H9 (cell line): ENCODE measurements around the gene PLA2G2C. TPM values are rescaled to one million over a fixed set of nuclear protein-coding genes. Genes with fewer than 3 reads are reported as not detected.
"Not testable (repeated sequence)": the region's sequence is repeated elsewhere in the genome, so short reads cannot be mapped to it uniquely, and the experiment has no call there.

Experiments
- DNase-seq: peaks from one replicate; pipeline ENCODE4 v3.0.0-alpha.2; 2017
- H2AFZ ChIP-seq: one replicate; pipeline ENCODE4 v1.6.1; 2013; ENCODE audit warnings: mild to moderate bottlenecking, low read length, control low read depth, moderate library complexity
- H2AK5ac ChIP-seq: 2 replicates; pipeline ENCODE4 v1.6.1; 2013; ENCODE audit warnings: low read length, control low read depth, mixed read lengths; ENCODE audit not compliant: insufficient read length
- H2BK120ac ChIP-seq: one replicate; pipeline ENCODE4 v1.6.1; 2013; ENCODE audit warnings: low read depth, mild to moderate bottlenecking, low read length, control low read depth, inconsistent platforms; ENCODE audit not compliant: poor library complexity, severe bottlenecking
- H2BK12ac ChIP-seq: 2 replicates; pipeline ENCODE4 v1.6.1; 2013; ENCODE audit warnings: low read length, control low read depth, mixed read lengths, low read depth; ENCODE audit not compliant: insufficient read length
- H2BK15ac ChIP-seq: 2 replicates; pipeline ENCODE4 v1.6.1; 2013; ENCODE audit warnings: low read depth, low read length, control low read depth
- H2BK20ac ChIP-seq: one replicate; pipeline ENCODE4 v1.6.1; 2013; ENCODE audit warnings: low read depth, mild to moderate bottlenecking, low read length, control low read depth, inconsistent platforms; ENCODE audit not compliant: poor library complexity, severe bottlenecking
- H2BK5ac ChIP-seq: 2 replicates; pipeline ENCODE4 v1.6.1; 2013; ENCODE audit warnings: low read length, control low read depth, mixed read lengths; ENCODE audit not compliant: insufficient read length
- H3K14ac ChIP-seq: 2 replicates; pipeline ENCODE4 v1.6.1; 2013; ENCODE audit warnings: low read length, control low read depth; ENCODE audit not compliant: insufficient read depth
- H3K18ac ChIP-seq: 2 replicates; pipeline ENCODE4 v1.6.1; 2013; ENCODE audit warnings: low read depth, mild to moderate bottlenecking, mixed read lengths, low read length, control low read depth; ENCODE audit not compliant: insufficient read length
- H3K23ac ChIP-seq: 2 replicates; pipeline ENCODE4 v1.6.1; 2013; ENCODE audit warnings: low read length, control low read depth, mixed read lengths, low read depth; ENCODE audit not compliant: insufficient read length
- H3K23me2 ChIP-seq: 2 replicates; pipeline ENCODE4 v1.6.1; 2013; ENCODE audit warnings: low read depth, mild to moderate bottlenecking, mixed read lengths, low read length, control low read depth; ENCODE audit not compliant: insufficient read length, poor library complexity, severe bottlenecking
- H3K27ac ChIP-seq: 2 replicates; pipeline ENCODE4 v1.5.1; 2013; ENCODE audit warnings: low read length, control low read depth, mixed read lengths, low read depth; ENCODE audit not compliant: insufficient read length
- H3K27me3 ChIP-seq: 2 replicates; pipeline ENCODE4 v1.6.1; 2013; ENCODE audit warnings: low read length, control low read depth, inconsistent platforms; ENCODE audit not compliant: insufficient read depth
- H3K4ac ChIP-seq: 2 replicates; pipeline ENCODE4 v1.6.1; 2013; ENCODE audit warnings: low read depth, mild to moderate bottlenecking, control low read depth, inconsistent platforms, low read length, moderate library complexity
- H3K4me1 ChIP-seq: 2 replicates; pipeline ENCODE4 v1.6.1; 2013; ENCODE audit warnings: low read length, control low read depth, inconsistent platforms; ENCODE audit not compliant: insufficient read depth
- H3K4me2 ChIP-seq: 2 replicates; pipeline ENCODE4 v1.6.1; 2013; ENCODE audit warnings: low read length, control low read depth, mixed read lengths; ENCODE audit not compliant: insufficient read length, insufficient read depth
- H3K56ac ChIP-seq: 2 replicates; pipeline ENCODE4 v1.6.1; 2013; ENCODE audit warnings: low read depth, mild to moderate bottlenecking, mixed read lengths, low read length, control low read depth; ENCODE audit not compliant: insufficient read length
- H3K79me1 ChIP-seq: 2 replicates; pipeline ENCODE4 v1.6.1; 2013; ENCODE audit warnings: low read depth, mild to moderate bottlenecking, moderate library complexity, low read length, control low read depth, inconsistent platforms; ENCODE audit not compliant: insufficient read depth, poor library complexity, severe bottlenecking
- H3K79me2 ChIP-seq: 2 replicates; pipeline ENCODE4 v1.6.1; 2013; ENCODE audit warnings: low read length, control low read depth, inconsistent platforms; ENCODE audit not compliant: insufficient read depth
- H3K9ac ChIP-seq: 2 replicates; pipeline ENCODE4 v1.6.1; 2013; ENCODE audit warnings: low read length, control low read depth, mixed read lengths; ENCODE audit not compliant: insufficient read length; ENCODE audit errors: extremely low read depth
- H3K9me3 ChIP-seq: one replicate; pipeline ENCODE4 v1.6.1; 2013; ENCODE audit warnings: low read depth, low read length, inconsistent platforms; ENCODE audit not compliant: control insufficient read depth
- H3T11ph ChIP-seq: one replicate; pipeline ENCODE4 v1.6.1; 2013; ENCODE audit warnings: mild to moderate bottlenecking, low read length, control low read depth, inconsistent platforms
- H4K20me1 ChIP-seq: one replicate; pipeline ENCODE4 v1.6.1; 2013; ENCODE audit not compliant: control insufficient read depth, insufficient read length, insufficient read depth
- H4K5ac ChIP-seq: 2 replicates; pipeline ENCODE4 v1.6.1; 2013; ENCODE audit warnings: low read depth, mild to moderate bottlenecking, mixed read lengths, low read length, control low read depth; ENCODE audit not compliant: insufficient read length
- H4K8ac ChIP-seq: replicated peaks from 2 replicates; pipeline ENCODE4 v1.6.1; 2013; ENCODE audit warnings: low read length, control low read depth, mixed read lengths, low read depth; ENCODE audit not compliant: insufficient read length
- H4K91ac ChIP-seq: 2 replicates; pipeline ENCODE4 v1.6.1; 2013; ENCODE audit warnings: low read depth, mild to moderate bottlenecking, moderate library complexity, mixed read lengths, low read length, control low read depth; ENCODE audit not compliant: insufficient read length
- H3K27ac Mint-ChIP-seq, 3 experiments: 2 replicates in 2 of 3; 3 replicates in 1 of 3; pipeline ENCODE4 v1.8.0; 2020 to 2021; ENCODE audit warnings: mixed read lengths in 3 of 3, mild to moderate bottlenecking in 1 of 3, moderate library complexity in 1 of 3
- H3K27me3 Mint-ChIP-seq: 2 replicates; pipeline ENCODE4 v1.8.0; 2021; ENCODE audit warnings: low read depth, mild to moderate bottlenecking, moderate library complexity, mixed read lengths
- H3K36me3 Mint-ChIP-seq, 3 experiments: 2 replicates in 2 of 3; 3 replicates in 1 of 3; pipeline ENCODE4 v1.8.0; 2020 to 2021; ENCODE audit warnings: low read depth in 3 of 3, mixed read lengths in 3 of 3; ENCODE audit not compliant: insufficient read depth in 1 of 3
- H3K4me1 Mint-ChIP-seq, 2 experiments: 2 replicates each; pipeline ENCODE4 v1.8.0; 2020; ENCODE audit warnings: mixed read lengths in 2 of 2
- H3K4me3 Mint-ChIP-seq, 2 experiments: 2 replicates in 1 of 2; 3 replicates in 1 of 2; pipeline ENCODE4 v1.8.0; 2020 to 2021; ENCODE audit warnings: mild to moderate bottlenecking in 2 of 2, mixed read lengths in 2 of 2, moderate library complexity in 1 of 2
- H3K9me3 Mint-ChIP-seq, 2 experiments: 2 replicates in 1 of 2; 3 replicates in 1 of 2; pipeline ENCODE4 v1.8.0; 2020; ENCODE audit warnings: mild to moderate bottlenecking in 2 of 2, mixed read lengths in 2 of 2, moderate library complexity in 1 of 2
- WGBS: extraction: QIAGEN DNeasy Blood & Tissue Kit; methylation state at CpG from one replicate; pipeline ENCODE4 v1.1.7; 2013; ENCODE audit warnings: missing lambda C conversion rate, low lambda C conversion rate, mixed read lengths; ENCODE audit not compliant: insufficient read length; ENCODE audit errors: extremely low coverage; 5-methylcytosine and 5-hydroxymethylcytosine counted together
- total RNA-seq: library from RNA; stranded (reverse); gene quantifications from 2 replicates; pipeline ENCODE4 v1.2.1, GENCODE V29; 2021
- TF ChIP-seq, protein P1 (sequence below): fragments of 200-600 bp; sonication (generic); conservative IDR thresholded peaks from 3 replicates; pipeline ENCODE4 v1.8.0; 2021; ENCODE audit warnings: antibody characterized with exemption, mild to moderate bottlenecking

Gene PLA2G2C
- total RNA-seq, 1 experiment from 2014 or later, result not detected

DNA sequence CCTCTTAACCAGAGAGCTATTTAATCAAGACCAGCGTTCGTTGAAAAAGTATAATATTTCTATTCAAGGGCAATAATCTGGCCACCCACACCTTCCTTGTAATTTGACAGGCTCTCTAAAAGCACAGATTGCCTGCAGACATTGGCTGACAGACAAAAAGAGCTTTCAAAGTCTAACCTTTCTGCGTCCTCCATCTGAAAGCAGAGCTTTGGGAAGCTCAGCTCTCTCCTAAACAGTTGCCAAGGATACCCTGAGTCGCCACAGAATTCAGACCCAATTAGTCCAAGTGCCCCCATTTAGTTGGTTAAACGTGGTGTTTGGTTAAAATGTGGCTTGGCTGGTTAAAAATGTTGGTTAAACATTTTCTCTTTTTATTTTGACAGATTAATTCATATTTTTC is 33.7 kb upstream of the PLA2G2C start:
- Histone ChIP-seq H4K20me1 (no peaks in the 10 kb centered on the region), H3K4ac (no peak overlapping the region), H3K23me2 (no peaks in the 10 kb centered on the region), H3K4me2 (no peak overlapping the region), H2BK120ac (no peak overlapping the region), H2BK15ac (no peak overlapping the region), H3K27ac (no peak overlapping the region), H3K14ac (no peak overlapping the region), H2AK5ac (no peak overlapping the region), H2BK12ac (no peak overlapping the region), H3K79me2 (no peaks in the 10 kb centered on the region), H3K23ac (no peak overlapping the region), H3K18ac (no peak overlapping the region), H3K4me1 (no peaks in the 10 kb centered on the region), H4K8ac (no peak overlapping the region), H3K79me1 (no peaks in the 10 kb centered on the region), H3K27me3 (peaks cover 2% of the 10 kb centered on the region; the same call in 1 of the 2 replicates), H3K9ac (no peak overlapping the region), H4K91ac (no peak overlapping the region), H4K5ac (no peak overlapping the region), H3K9me3 (no peaks in the 10 kb centered on the region), H2AFZ (no peak overlapping the region), H2BK5ac (no peak overlapping the region), H3K56ac (no peak overlapping the region), H2BK20ac (no peak overlapping the region), H3T11ph (no peak overlapping the region)
- TF ChIP-seq, protein P1, sequence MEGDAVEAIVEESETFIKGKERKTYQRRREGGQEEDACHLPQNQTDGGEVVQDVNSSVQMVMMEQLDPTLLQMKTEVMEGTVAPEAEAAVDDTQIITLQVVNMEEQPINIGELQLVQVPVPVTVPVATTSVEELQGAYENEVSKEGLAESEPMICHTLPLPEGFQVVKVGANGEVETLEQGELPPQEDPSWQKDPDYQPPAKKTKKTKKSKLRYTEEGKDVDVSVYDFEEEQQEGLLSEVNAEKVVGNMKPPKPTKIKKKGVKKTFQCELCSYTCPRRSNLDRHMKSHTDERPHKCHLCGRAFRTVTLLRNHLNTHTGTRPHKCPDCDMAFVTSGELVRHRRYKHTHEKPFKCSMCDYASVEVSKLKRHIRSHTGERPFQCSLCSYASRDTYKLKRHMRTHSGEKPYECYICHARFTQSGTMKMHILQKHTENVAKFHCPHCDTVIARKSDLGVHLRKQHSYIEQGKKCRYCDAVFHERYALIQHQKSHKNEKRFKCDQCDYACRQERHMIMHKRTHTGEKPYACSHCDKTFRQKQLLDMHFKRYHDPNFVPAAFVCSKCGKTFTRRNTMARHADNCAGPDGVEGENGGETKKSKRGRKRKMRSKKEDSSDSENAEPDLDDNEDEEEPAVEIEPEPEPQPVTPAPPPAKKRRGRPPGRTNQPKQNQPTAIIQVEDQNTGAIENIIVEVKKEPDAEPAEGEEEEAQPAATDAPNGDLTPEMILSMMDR, result no peak
- Mint-ChIP-seq H3K27me3 (peaks cover 38% of the 10 kb centered on the region), H3K9me3 (peaks cover 6% of the 10 kb centered on the region in 2 experiments; a peak in 4 of 5 replicates), H3K36me3 (0 out of 7 replicates have a peak, but pooled peaks cover 0 to 4% (median 0%) of the 10 kb centered on the region in 3 experiments), H3K4me1 (peaks cover 4 to 11% of the 10 kb centered on the region in 2 experiments), H3K4me3 (no peak overlapping the region), H3K27ac (no peak overlapping the region)
- DNase-seq, result no peak
- no CpG with 5 or more reads among the region's 5 CpGs for WGBS

DNA sequence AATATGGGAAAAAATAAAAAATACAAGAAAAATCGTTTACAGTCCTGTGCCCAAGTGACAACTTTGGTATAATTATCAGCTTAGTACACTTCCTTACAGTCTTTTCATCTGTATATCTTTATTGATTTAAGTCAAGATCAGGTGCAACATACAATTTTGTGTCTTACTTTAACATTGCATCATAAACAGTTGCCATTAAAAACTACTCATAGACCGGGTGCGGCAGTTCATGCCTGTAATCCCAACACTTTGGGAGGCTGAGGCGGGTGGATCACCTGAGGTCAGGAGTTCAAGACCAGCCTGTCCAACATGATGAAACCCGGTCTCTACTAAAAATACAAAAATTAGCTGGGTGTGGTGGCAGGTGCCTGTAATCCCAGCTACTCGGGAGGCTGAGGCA is 32.7 kb upstream of the PLA2G2C start:
- not testable (repeated sequence) for H3K14ac ChIP-seq, H3K79me1 ChIP-seq, H3K23ac ChIP-seq, H4K20me1 ChIP-seq, H4K5ac ChIP-seq, H2AFZ ChIP-seq, H3K23me2 ChIP-seq, H2BK120ac ChIP-seq, H3K79me2 ChIP-seq, H3K4ac ChIP-seq, H2BK20ac ChIP-seq, H4K91ac ChIP-seq, H3K27ac Mint-ChIP-seq, H3K56ac ChIP-seq, H3K9ac ChIP-seq, H3K27me3 ChIP-seq, H2BK5ac ChIP-seq, H3K36me3 Mint-ChIP-seq, H3K9me3 Mint-ChIP-seq, H3T11ph ChIP-seq, H3K9me3 ChIP-seq, H3K4me1 ChIP-seq, H4K8ac ChIP-seq, H2BK12ac ChIP-seq, H3K27ac ChIP-seq, H3K4me3 Mint-ChIP-seq, H2AK5ac ChIP-seq, H2BK15ac ChIP-seq, H3K18ac ChIP-seq, DNase-seq, H3K4me2 ChIP-seq
- peaks cover 32% of the 10 kb centered on the region for H3K27me3 Mint-ChIP-seq
- no CpG with 5 or more reads among the region's 6 CpGs for WGBS
- H3K4me1 Mint-ChIP-seq, result peaks cover 4 to 10% of the 10 kb centered on the region in 2 experiments
